GM19035 (cell line): ENCODE data around the gene PER1.
A peak's percentile ranks its signal among the peaks of the same experiment; 100 is the strongest.

Source experiments
- ATAC-seq: cut with Tn5 transposase; IDR thresholded peaks from one replicate; pipeline ENCODE4 v1.9.1; 2021; ENCODE audit not compliant: unreplicated experiment

Gene PER1

DNA sequence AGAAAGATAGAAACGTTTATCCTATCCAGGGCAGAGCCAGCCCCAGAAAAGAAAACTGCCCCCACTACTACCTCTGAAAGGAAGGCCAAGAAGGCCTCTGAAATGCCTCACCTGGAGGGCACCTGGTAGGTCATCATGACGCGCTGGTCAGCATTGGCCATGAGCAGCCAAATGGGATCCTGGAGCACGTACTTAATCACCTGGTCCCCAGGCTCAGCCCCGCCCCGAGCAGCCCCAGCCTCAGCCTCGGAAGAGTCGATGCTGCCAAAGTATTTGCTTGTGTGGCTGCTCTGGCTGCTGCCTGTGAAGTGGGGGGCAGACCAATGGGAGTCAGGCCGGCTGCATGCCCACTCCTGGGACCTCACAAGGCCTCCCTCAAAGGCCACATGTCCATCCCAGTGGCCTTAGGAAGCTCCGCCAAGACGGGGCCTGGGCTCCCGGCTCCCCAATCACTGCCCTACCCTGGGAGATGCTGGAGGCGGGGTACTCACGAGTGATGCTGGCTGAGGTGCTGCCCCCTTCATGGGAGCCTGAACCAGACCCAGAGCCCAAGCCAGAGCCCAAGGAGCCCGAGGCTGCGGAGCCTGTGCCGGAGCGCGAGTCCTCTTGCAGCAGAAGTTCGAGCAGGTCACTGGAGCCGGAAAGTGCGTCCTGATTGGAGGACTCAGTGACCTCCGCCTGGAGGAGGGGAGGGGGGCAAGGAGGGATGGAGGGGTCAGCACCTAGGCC lies 9.9 kb downstream of the PER1 start:
- no peak for ATAC-seq

DNA sequence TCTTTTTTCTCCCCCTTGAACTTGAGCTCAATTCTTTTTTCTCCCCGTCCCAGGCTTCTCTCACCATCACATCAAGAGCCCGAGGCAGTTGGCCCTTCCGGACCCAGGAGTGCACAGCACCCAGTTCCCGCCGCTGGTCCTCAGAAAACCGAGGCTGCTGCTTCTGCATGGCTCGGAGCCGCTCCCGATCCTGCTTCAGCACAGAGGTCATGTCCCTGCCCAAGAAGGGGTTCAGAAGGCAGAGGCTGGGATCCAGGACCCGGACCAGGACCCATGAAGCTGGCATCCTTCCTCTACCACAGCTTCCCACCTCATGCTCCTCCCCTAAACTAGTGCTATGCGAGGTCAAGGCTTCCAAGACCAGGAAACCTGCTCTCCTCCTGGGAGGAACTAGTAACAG lies 10.5 kb downstream of the PER1 start:
- no peak for ATAC-seq

DNA sequence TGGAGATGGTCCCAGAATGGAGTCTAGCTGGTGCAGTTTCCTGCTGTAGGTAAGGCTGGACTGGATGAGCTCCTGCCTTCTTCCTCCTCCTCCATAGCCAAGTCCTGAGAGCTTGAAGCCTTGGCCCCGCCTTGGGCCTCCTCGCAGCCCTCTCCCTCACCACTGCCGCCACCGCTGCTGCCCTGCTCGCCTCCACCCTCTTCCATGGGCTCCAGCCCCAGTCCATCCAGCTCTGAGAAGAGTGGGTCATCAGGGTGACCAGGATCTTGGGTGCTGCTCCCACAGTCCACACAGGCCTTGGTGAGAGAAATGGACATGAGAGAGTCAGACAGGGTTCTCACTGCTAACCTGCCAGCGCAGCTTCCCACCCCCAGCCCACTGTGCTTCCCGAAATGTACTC lies 11.2 kb downstream of the PER1 start:
- no peak for ATAC-seq

DNA sequence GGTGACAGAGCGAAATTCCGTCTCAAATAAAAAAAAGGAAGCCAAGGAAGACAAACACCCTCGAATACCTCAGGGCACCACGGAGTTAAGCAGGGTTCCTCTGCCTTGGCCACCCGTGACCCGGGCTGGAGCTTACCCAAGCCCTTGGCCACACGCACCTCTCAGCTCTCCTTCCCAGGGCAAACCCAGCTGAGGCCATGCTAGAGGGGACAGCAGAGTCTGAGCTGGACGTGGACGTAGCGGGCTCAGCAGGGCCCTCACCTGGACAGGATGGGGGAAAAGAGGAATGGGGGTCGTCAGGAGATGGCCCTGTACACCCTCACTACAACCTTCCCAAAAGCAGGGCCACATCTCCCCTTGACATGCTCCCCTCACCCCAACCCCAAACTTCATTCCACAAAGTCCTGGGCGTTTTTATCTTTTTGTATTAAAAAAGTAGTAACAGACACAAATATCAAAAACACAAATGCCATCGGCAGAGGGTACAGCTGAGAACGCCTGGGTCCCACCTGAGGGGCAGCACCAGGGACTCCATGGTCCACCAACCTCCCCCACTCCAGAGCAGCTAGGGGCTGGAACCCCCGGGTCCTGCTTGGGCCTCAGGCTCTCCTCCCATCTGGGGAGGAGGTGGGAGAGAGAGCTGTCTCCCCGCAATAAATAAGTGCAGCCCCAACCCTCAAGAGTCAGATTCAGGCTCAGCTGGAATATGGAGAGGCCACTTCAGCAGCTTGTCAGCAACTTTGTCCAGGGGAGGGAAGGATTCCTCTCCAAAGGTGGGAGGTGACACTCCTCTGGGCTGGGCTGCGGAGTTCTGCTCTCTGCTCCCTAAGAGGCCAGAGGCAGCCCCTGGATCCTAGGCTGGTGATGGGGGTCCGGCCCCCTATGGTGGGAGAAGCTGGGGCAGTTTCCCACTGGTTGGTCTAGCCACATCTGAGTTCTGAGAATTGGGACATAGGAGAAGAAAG lies 11.9 kb downstream of the PER1 start:
- no peak for ATAC-seq

DNA sequence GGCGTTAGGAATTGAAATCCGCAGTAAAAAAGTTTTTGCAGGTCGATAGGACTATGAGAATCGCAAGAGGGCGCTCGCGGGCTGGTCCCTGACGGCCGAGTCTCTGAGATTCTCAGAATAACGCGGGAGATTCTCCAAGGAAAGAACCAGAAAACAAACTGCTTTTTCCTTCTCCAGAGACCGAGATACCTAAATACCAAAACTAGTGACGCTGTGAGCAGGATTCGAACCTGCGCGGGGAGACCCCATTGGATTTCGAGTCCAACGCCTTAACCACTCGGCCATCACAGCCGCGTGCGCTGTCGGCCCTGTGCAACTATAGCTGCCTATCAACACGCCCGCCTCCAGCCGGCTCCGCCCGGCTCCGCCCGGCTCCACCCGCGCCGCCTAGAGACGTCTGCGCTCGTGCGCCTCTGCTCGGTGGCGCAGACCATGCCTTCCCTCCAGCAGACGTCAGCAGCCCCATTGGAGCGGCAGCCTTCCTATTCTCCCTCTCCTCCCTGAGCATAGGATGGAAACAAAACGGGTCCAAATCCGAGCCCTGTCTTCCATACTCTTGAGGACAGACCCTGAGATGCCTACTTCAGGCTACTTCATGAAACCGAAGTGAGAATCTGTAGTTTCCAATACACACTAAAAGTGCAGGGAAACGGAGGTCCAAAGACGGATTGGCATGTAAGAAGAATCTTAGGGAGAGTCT lies 13.4 kb downstream of the PER1 start:
- peak; percentile 88 for ATAC-seq

DNA sequence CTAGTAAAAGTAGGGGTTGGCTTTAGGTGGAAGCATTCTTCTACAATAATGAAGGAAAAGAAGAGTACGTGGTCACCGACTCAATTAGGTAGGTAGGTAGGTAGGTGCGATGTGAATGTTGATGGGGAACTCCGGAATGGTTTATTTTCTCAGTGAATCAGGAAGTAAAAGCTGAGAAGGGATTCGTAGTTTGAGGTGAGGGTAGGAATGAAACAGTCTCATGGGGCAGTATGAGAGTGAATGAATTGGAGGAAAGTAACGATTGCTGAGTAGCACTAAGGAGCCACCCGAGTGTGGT lies 13.9 kb downstream of the PER1 start:
- ATAC-seq = no peak

DNA sequence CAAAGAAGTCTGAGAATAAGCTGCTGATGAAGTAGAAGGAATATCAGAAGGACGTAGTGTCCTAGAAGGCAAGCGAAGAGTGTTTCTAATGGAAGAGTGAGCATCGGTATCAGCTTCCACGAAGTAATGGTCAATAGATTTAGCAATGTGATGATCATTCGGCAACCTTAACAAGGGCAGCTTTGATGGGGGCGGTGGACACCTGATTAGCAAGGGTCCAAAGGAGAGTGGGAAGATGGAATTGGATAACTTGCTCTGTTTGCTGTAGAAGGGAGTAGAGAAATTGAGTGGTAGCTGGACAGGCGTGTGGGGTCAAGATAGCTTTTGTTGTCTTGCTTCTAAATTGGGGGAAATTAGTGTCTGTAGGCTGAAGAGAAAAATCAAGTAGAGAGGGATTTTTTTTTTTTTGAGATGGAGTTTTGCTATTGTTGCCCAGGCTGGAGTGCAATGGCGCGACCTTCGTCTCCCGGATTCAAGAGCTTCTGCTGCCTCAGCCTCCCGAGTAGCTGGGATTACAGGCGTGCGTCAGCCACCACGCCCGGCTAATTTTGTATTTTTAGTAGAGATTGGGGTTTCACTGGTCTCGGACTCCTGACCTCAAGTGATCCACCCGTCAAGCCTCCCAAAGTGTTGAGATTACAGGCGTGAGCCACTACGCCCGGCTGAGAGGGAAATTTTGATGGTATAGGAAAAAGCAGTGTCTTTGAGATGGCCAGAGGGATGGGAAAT lies 14.4 kb downstream of the PER1 start:
- no peak for ATAC-seq

DNA sequence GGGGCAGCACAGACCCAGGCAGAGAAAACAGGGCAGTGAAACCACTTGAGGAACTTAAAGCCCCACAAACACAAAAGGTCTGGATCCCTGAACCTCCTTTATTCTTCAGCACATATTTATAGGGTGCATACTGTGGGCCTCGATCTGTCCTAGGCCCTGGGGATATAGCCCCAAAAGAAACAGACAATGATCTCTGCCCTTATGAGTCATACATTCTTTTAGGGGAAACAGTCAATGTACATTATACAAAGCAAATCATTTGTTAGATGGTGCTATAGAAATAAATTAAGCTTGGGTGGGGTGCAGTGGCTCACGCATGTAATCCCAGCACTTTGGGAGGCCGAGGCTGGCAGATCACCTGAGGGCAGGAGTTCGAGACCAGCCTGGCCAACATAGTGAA lies 18.3 kb downstream of the PER1 start:
- no peak for ATAC-seq

DNA sequence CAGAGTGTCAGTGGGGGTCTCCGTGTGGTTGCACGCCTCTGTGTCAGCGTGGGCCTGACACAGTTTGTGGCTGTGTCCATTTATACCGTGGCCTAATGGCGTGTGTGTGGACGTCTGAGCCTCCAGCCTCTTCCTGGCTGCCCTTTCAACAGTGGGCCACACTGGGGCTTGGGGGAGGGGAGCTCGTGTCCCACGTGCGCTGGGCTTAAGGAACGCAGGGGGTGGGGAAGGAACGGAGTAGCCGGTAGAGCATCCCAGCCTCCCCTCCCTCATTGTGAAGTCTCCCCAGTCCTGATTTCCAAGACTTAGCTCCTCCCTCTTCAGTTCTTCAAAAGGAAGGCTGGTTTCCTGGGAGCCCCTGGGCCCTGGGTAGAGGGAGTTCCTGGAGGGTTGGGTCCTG lies 18.8 kb downstream of the PER1 start:
- ATAC-seq = no peak

DNA sequence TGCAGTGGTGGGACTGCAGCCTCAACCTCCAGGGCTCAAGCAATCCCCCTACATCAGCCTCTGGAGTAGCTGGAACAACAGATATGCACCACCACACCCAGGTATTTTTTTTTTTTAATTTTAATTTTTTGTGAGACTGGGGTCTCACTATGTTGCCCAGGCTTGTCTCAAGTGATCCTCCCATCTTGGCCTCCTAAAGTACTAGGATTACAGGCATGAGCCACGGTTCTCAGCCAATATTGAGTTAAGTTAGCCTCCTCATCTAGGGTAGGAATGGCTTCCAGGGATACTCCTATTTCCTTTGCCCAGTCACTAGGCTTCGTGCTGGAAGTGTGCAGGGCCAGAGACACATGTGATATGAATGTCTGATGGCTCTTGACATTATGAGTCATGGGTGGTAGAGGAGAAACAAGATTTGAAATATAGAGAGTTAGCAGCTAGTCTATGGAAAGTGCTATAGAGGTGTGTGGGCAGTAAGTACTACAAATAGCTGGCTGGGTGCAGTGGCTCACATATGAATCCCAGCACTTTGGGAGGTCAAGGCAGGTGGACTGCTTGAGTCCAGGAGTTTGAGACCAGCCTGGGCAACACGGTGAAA lies 20.3 kb downstream of the PER1 start:
- ATAC-seq = no peak

DNA sequence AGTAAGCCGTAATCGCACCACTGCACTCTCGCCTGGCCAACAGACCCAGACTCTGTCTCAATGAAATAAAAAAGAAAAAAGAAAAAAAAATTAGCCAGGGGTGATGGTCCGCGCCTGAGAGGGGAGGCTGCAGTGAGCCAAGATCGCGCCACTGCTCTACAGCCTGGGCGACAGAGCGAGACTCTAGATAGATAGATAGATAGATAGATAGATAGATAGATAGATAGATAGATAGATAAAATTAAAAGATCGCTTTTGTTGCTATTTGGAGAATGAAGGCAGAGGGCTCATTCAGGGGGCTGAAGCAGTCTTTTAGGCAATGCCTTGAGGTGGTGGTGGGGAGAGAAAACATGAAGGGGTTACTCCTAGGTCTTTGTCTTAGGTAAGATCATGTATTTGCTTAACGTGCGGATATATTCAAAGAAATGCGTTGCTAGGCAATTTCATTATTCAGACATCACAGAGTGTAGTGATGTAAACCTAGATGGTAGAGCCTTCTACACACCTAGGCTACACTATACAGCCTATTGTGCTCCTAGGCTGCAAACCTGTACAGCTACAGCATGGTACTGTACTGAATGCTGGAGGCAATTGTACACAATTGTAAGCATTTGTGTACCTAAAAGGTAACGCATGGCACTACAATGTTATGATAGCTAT lies 23.9 kb downstream of the PER1 start:
- ATAC-seq = no peak

DNA sequence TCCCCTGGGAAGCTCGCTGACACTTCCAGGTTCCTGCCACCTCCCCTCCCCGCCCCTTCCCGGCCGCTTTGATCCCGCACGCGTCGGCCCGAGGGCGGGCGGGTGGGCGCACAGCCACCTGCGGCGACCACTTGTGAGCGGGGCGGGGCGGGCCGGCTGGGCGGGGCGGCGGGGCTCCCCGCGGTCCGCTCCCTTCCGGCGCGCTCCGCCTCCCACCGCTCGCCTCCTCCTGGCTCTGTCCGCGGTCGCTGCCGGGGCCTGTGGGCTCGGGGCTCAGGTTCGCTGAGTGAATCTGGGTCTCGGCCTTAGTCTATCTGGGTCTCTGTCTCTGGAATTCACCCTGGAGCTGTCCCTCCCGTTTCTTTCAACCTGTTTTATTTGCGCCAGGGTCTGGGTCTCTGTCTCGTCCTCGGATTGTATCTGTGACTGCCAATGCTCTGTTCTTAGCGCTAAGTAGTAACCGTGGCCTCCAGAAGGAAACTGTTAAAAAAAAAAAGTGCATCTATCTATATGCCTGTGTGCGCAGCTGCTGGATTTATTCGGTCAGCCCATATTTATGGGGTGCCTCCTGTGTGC lies 25.6 kb downstream of the PER1 start:
- no peak for ATAC-seq

DNA sequence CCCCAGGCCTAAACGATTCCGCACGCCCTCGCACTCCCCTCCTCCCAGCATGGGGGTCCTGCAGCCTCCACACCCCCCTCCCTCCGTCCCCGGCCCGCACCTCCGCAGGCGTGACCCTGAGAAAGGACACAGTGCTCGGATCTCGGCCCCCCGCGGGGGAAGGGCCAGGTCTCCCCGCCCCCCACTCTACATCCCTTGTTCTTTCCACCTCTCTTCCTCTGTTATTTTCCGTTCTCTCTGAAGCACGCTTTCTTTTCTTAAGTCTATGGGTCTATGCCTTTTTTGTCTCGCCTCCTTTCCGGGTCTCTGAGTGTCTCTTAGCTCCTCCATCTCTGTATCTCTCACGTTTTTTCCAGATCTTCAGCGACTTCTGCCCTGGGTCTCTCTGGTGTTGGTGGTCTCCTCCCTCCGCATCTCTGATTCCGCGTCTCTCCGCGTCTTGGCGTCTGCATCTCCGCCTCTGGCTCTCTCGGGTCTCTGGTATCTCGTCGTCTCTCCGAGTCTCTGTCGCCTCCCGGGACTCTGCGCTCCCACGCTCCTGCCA lies 26.2 kb downstream of the PER1 start:
- ATAC-seq = no peak

DNA sequence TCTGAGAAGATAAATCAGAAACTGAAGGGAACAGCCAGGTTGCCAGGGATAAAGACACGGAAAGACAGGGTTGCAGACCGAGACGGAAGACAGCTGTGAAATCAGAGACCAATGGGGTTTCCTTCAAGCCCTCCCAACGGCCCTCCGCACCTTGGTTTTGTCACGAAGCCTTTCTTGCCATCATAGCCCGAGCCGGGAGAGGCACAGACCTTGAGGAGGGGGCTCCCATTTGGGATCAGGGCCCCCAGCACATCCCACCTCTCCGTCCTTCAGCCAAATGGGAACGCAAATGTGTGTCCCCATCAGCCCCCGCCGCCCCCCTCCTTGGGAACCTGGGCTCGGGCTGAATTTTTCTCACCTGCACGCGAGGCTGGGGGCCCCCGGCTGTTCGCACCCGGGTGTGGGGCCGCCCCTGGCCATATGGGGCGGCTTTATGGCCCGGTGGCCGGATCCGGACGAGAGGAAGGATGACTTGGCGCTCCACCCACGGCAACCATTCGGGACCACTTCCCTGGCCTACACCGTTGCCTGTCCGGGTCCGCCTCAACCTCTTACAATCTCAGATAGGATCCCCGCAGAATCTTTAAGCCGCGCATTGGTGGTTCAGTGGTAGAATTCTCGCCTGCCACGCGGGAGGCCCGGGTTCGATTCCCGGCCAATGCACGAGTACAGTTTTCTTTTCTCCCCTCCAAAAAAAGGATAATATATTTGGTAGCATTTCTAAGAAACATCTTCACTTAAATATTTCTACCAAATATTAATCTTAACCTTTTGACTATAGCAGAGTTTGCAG lies 26.9 kb downstream of the PER1 start:
- peak; percentile 39 for ATAC-seq

DNA sequence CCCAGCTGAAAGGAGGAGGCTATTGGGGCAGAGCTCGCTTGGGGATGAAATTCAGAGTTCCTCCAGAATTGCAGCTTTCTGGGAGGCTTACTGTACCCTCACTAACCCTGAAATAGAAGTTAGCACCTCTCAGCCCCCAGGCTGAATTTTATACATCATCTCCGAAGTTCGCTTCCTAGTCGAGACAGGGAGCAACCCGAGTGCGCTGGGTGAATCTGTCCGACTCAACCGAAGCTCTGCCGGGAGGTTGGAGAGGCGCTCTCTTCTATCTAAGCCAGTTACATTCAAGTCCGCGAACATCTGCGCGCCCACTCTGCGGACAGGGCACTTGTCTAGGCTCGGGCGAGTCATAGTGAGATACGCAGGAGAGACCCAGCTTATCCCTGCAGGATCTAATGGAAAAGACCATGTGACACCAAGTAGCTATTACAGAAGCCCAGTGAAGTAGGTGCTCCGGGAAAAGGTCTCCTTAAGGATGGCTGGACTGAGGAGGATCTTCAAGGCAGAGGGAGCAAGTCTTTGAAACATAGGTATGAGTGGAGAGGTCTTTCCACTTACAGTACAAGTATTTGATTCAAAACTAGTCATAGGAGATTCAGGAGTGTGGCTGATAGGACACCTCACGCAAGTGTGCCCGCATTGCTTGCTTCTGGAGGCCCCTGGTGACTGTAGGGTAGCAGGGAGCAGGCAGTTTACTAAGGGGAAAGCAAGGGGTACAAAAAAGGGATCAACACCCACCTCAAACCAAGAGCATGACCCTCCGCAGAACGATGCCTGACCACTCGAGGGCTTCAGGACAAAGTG lies 27.7 kb downstream of the PER1 start:
- ATAC-seq = no peak

DNA sequence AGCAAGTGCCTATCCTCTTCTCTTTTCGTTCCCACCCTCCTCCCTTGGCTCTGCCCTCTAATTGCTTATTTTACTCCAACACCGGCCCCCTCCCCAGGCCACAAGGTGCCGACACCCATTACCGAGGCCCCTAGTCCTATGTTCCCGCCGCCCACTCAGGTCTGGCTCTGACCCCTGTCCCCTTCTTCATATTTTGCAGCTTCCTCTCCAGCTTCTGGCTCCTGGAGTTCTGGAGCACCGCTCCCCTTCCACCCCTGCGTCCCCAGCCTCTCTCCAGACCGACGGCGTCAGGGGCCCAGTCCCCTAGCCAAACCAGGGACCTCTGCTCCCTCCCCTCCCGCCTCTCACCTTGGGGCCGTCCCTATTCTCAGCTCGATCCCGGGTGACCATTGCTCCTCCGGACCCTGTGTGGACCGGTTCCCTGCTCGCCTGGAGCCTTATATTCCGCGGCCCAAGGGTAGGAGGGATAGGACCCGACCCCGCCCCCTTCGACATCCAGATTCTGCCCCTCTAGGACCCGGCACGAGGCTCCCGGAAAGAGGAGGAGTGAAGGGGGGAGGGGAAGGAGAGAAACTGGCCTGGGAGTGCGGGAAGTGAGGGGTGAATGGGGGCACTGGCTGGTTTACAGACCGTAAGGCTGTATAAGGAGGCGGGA lies 28.4 kb downstream of the PER1 start, which contains the start of gene HES7:
HES7 (minus strand) TSS at position 412 of the 655 bp plus-strand sequence; CDS start at position 390, 22 bp downstream.
- no peak for ATAC-seq

DNA sequence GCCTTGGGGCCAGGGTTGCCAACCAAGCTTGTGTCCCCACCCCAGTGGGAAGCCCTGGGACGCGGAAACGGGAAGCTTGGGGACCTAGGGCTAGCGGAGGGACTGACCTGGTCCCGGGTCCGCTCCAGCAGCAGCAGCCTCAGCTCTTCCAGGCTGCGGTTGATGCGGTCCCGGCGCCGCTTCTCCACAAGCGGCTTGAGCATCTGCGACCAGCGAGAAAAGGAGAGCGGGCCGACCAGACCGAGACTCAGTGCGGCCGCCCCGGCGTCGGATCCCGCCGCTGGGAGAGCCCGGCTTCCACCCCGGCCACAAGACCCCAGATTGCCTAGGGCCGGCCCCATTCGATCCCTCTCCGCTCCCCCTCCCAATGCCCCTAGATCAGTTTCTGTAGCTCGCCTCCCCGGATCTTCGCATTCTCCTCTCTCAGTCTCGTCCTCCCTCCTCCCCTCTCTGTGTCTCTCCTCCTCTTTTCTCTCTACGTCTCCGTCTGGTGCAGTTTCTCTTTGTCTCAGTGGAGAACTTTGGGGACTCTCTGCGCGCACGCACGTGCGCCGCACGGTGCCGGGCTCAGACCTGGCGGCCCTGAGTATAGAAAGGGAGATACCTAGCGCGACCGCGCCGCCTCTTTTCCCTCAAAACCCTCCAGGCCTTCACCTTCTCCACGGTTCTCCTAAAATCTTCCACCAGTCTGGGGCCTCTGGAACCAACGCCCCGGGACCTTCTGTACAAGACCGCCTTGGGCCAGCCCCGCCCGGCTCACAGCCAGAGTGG lies 29.1 kb downstream of the PER1 start:
- no peak for ATAC-seq
